ENCODE data around the gene TP63.

Gene TP63

DNA sequence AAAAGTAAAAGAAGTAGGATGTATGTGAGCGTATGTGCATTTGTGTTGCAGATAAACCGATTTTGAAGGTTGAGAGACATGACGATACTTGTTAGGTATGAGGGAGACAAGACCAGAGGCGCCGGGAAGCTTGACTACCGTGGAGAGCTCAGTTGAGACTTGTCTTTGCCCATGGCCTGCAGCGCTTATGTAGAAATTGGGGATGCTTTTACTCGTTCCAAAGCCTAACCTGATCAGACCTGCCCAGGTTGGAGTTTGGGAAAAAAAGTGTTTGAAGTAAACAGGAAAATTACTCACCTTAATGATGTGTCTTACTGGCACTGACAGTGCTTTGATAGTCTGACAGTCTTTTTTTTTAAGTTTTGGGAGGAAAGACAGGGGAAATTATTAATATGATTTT, 202.8 kb downstream of the TP63 start:
- H3K36me3 Mint-ChIP-seq (ENCODE audit: low read depth), result no peaks in the 10 kb centered on the region
- H3K27me3 Mint-ChIP-seq, result peaks cover 6% of the 10 kb centered on the region
- DNase-seq, result no peak
- no peak overlapping the region for H3K4me3 Mint-ChIP-seq
- H3K9me3 Mint-ChIP-seq, result no peaks in the 10 kb centered on the region
- peaks cover 2% of the 10 kb centered on the region for H3K4me1 Mint-ChIP-seq (ENCODE audit: low read depth)
- H3K27ac Mint-ChIP-seq, result no peak overlapping the region

DNA sequence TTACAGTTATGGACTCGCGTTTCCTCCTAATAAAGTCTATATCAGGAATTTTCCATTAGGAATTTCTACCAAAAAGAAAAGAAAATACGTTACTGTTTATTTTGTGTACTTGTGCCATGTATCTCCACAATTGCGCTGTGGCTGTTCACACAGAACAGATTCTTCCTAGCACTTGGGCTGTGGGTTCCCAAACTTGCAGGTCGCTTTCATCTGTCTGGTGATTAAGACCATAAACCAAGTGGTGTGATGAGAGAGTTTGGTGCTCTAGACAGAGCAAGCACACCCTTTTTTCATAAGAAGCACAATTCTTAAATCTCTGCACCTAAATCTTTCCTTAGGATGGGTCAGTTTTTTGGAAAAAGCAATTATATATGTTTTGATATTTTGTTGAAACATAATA, 203.3 kb downstream of the TP63 start:
- Mint-ChIP-seq H3K27me3 (peaks cover 8% of the 10 kb centered on the region), H3K27ac (no peak overlapping the region), H3K36me3 (ENCODE audit: low read depth) (no peaks in the 10 kb centered on the region), H3K4me1 (ENCODE audit: low read depth) (peaks cover 2% of the 10 kb centered on the region), H3K9me3 (no peaks in the 10 kb centered on the region), H3K4me3 (no peak overlapping the region)
- DNase-seq, result no peak

DNA sequence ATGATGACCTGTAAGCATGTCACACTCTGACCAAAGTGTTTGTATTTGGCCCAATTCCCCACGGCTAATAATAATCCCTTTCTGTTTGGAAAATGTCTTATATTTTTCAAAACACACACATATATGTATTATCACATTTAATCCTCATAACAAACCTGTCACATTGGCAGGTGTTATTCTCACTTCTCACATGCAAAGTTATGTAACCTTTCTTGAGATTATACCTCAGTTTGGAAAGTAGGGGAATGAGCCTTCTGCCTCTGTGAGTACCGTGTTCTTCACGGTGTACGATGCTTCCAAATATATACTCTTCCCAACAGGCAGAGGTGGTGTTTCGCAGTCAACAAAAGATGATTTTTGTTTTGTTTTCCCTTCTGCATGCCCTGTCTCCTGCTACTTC, 205.6 kb downstream of the TP63 start:
- H3K36me3 Mint-ChIP-seq (ENCODE audit: low read depth), result no peaks in the 10 kb centered on the region
- H3K27me3 Mint-ChIP-seq, result peaks cover 14% of the 10 kb centered on the region
- no peak overlapping the region for H3K4me3 Mint-ChIP-seq
- DNase-seq, result no peak
- peaks cover 16% of the 10 kb centered on the region for H3K4me1 Mint-ChIP-seq (ENCODE audit: low read depth)
- H3K9me3 Mint-ChIP-seq, result no peaks in the 10 kb centered on the region
- H3K27ac Mint-ChIP-seq, result no peak overlapping the region

DNA sequence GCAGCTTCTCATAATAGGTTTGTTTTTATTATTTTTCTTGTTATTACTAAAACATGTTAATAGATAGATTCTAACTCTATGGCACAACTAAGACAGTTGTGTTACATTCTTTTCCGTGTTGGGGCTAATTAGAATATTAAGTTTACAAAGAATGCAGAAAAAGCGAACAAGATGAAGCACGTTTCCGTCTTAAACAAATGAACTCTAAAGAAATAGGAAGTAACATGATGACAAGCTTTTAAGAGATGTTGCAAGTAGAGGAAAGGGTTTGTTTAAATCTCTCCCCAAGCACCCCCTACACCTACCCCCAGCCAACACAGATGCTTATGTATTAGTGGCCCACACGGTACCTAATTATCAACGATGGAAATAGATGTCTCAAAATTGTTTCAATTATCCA, 207.1 kb downstream of the TP63 start:
- no peak for DNase-seq
- Mint-ChIP-seq H3K36me3 (ENCODE audit: low read depth) (no peaks in the 10 kb centered on the region), H3K4me1 (ENCODE audit: low read depth) (peaks cover 25% of the 10 kb centered on the region), H3K4me3 (no peak overlapping the region), H3K27me3 (peaks cover 19% of the 10 kb centered on the region), H3K9me3 (no peaks in the 10 kb centered on the region), H3K27ac (no peak overlapping the region)

DNA sequence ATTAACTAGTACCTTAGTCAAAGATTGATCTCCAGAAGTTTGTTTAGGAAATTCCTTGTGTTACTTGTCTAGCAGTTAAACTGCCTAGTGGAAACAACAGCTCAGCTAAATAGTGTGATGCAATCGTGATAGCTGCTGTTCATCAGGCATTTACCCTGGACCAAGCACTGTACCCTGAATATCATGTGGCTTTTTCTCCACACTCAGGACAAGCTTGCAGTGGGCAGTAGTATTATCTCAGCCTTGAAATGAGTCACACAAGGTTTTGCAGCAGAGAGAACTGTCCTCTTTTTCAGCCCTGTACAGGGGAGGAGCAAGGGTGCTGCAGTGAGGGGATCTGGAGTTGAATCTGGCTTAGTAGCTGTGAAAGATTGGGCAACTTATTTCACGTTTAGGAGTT, 208.4 kb downstream of the TP63 start:
- Mint-ChIP-seq H3K4me3 (no peak overlapping the region), H3K36me3 (ENCODE audit: low read depth) (no peaks in the 10 kb centered on the region), H3K27ac (no peak overlapping the region), H3K9me3 (no peaks in the 10 kb centered on the region), H3K27me3 (peaks cover 19% of the 10 kb centered on the region), H3K4me1 (ENCODE audit: low read depth) (peaks cover 25% of the 10 kb centered on the region)
- DNase-seq, result no peak

DNA sequence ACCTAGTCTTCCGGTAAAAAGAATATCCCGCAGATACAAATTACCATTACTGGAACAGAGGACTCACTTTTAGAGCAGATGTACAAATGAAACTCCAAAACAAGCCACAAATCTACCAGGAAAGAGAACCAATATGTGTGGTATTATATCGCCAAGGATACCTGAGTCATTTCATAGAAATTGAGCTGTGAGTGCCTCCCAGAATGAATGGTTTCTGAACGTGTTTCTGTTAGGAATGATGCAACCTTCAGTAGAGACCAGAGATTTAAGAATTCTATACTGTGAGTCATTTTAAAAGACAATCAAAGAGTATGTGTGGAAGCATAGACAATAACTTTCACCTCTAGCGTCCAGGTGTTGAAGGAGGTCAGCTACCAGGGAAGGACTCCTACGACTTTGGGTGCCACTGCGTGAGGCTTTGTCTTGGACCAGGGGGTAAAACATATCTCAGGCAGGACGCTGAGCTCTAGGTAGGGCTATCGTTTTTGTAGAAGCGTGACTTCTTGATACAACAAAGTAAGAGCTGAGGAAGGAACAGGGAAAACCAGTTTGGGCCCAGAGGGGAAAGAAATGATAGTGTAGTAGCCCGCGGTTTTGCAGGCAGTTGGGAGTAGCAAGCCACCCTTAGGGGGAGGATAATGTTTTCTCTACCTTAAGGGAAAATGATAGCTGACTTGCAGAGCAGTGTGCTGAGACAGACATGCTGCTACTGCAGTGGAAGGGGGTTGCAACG, 210.4 kb downstream of the TP63 start:
- peaks cover 25% of the 10 kb centered on the region for H3K4me1 Mint-ChIP-seq (ENCODE audit: low read depth)
- DNase-seq, result no peak
- peak overlapping the region; percentile 81 for H3K27ac Mint-ChIP-seq
- no peak overlapping the region for H3K4me3 Mint-ChIP-seq
- peaks cover 17% of the 10 kb centered on the region for H3K27me3 Mint-ChIP-seq
- no peaks in the 10 kb centered on the region for H3K36me3 Mint-ChIP-seq (ENCODE audit: low read depth)
- no peaks in the 10 kb centered on the region for H3K9me3 Mint-ChIP-seq

DNA sequence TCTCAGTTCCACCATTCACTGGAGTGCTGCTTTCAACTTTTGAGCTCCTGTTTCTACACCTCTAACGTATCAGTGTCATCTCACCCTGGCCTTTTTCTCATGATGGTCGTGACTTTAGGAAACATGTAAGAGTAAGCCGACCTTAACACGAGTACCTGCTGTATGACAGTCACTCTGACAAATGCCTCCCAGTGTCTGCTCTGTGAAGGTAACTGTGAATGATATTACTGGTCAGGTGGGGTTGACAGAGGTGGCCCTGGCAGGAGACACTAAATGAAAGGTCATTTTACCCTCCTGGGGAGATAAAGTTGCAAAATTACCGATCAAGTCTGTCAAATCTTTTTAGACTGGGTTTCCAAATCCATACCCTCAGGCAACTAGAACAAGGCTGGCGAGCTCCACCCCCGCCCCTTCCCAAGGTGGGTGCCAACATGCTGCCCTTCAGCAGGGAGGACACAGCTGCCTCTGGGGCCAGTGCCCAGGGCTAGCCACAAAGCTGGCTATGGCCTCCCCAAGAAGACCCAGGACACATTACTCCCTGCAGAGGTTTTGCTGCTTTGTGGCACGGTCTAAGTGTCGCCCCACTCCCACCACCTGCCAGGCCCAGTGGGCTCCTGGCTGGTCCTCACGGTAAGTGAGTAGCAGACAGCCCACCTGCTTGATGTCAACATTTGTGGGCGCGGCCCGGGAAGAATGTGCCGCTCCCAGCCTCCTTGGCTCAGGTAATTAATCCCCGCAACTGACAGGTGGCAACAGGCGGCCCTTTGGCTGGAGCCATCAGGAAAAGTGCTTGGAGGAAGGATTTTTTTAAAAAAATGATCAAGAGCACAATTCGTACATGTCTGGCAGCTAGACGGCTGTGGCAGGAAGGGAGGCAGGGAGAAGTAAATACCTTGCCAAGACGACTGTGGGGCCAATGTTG, 211.8 kb downstream of the TP63 start:
- Mint-ChIP-seq H3K9me3 (no peaks in the 10 kb centered on the region), H3K27me3 (peaks cover 13% of the 10 kb centered on the region), H3K4me1 (ENCODE audit: low read depth) (peaks cover 23% of the 10 kb centered on the region), H3K36me3 (ENCODE audit: low read depth) (no peaks in the 10 kb centered on the region), H3K27ac (no peak overlapping the region), H3K4me3 (no peak overlapping the region)
- no peak for DNase-seq

DNA sequence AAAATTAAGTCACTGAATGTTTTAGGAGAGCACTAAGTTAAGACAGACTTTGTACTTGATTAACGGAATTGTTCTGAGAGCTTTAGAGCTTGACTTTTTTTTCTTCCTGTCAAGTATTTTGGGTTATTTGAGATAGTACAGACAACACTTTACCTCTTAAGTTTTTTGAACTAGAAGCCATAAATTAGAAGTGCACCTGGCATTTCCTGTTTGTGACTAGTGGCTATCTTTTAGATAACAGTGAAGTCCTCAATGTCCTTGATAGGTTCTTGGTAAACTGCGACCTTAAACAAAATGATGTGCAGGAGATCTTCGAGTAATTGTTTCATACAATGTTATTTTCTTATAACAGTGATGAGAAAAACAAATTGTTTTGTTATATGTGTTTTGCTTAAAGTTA, 213.9 kb downstream of the TP63 start:
- Mint-ChIP-seq H3K9me3 (no peaks in the 10 kb centered on the region), H3K36me3 (ENCODE audit: low read depth) (no peaks in the 10 kb centered on the region), H3K27me3 (peaks cover 16% of the 10 kb centered on the region), H3K27ac (no peak overlapping the region), H3K4me3 (no peak overlapping the region), H3K4me1 (ENCODE audit: low read depth) (peaks cover 18% of the 10 kb centered on the region)
- no peak for DNase-seq

DNA sequence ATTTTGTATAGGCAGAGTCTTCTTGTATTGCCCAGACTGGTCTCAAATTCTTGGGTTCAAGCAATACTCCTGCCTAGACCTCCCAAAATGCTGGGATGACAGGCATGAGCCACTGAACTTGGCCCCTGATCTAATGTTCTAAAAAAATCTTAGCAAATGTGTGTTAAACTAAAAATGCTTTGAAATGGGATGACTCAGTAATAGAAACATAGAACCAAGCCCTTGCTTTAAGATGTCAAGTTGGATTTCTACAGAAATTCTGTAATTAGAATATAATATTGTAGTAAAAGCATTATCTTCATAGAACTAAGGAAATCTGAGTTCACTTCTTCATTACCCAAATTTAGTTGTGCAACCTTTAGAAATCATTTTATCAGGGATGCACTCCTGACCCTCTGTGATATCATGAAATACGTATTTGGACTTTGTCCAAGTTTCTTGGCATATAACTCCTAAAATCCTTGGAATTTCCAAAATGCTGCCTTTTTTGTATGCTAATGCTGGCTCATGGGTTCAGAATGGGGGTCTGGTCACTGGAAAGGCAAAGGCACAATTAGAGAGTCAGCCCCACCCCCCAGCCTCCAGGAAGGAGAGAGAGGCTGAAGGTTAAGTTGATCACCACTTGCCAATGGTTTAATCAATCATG, 217.3 kb downstream of the TP63 start:
- no peak for DNase-seq
- Mint-ChIP-seq H3K27ac (no peak overlapping the region), H3K9me3 (no peaks in the 10 kb centered on the region), H3K36me3 (ENCODE audit: low read depth) (no peaks in the 10 kb centered on the region), H3K4me1 (ENCODE audit: low read depth) (no peaks in the 10 kb centered on the region), H3K4me3 (no peak overlapping the region), H3K27me3 (peaks cover 10% of the 10 kb centered on the region)

DNA sequence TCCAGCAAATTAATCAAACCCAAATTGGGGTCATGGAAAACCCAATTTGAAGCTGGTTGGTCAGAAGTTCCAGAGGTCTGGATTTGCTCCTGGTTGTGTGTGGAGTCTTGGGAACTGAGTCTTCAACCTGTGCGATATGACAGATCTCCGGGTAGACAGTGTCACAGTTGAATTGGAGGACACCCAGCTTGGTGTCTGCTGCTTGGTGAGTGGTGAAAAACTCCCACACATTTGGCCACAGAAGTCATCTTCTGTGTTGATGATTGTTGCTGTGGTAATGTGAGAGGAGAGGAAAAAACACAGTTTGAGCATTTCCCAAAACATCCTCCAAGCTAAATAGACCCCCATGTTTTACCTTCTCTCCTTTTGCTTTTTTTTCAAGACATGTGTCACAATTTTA, 218.1 kb downstream of the TP63 start:
- no peak for DNase-seq
- no peak overlapping the region for H3K4me3 Mint-ChIP-seq
- H3K4me1 Mint-ChIP-seq (ENCODE audit: low read depth), result no peaks in the 10 kb centered on the region
- H3K27me3 Mint-ChIP-seq, result peaks cover 10% of the 10 kb centered on the region
- H3K36me3 Mint-ChIP-seq (ENCODE audit: low read depth), result no peaks in the 10 kb centered on the region
- H3K27ac Mint-ChIP-seq, result no peak overlapping the region
- no peaks in the 10 kb centered on the region for H3K9me3 Mint-ChIP-seq

DNA sequence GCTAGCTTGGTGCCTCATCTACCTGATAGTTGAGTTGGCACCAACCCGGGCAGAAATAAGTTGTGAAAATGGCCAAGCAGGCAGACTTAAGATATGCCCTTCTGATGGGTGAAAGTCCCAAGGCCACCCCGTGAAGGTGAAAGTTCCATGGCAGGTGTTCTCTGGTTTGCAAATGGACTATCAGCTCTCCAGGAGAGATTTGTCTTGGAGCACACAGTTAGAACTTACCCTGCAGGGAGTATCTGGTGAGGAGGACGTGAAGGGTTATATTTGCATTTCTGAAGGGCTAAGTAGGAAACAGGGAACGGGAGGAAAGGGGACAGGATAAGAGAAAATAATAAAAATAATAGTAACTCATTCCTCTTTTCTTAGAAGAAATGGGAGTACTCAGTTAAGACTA, 220.5 kb downstream of the TP63 start:
- DNase-seq, result no peak
- no peaks in the 10 kb centered on the region for H3K9me3 Mint-ChIP-seq
- no peak overlapping the region for H3K4me3 Mint-ChIP-seq
- H3K36me3 Mint-ChIP-seq (ENCODE audit: low read depth), result no peaks in the 10 kb centered on the region
- H3K4me1 Mint-ChIP-seq (ENCODE audit: low read depth), result no peaks in the 10 kb centered on the region
- H3K27ac Mint-ChIP-seq, result no peak overlapping the region
- H3K27me3 Mint-ChIP-seq, result peaks cover 10% of the 10 kb centered on the region

DNA sequence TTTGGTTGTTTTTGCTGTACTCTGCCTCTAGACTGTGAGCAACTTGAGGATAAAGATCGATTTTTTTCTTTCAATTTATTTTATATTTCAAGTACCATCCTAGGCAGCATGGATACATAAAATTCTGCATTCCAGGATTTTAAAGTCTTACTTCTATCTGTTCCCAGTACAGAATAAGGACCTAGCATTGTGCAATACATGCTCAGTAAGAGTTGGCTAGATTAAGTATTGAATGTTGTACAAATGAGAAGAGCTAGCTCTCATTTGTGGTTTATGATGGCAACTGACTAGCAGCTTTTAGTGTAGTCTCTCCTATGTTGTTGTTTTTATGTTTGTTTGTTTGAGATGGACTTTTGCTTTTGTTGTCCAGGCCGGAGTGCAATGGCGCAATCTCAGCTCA, 222.7 kb downstream of the TP63 start:
- DNase-seq, result no peak
- no peaks in the 10 kb centered on the region for H3K4me1 Mint-ChIP-seq (ENCODE audit: low read depth)
- H3K4me3 Mint-ChIP-seq, result no peak overlapping the region
- no peak overlapping the region for H3K27ac Mint-ChIP-seq
- peaks cover 7% of the 10 kb centered on the region for H3K27me3 Mint-ChIP-seq
- no peaks in the 10 kb centered on the region for H3K36me3 Mint-ChIP-seq (ENCODE audit: low read depth)
- H3K9me3 Mint-ChIP-seq, result no peaks in the 10 kb centered on the region

DNA sequence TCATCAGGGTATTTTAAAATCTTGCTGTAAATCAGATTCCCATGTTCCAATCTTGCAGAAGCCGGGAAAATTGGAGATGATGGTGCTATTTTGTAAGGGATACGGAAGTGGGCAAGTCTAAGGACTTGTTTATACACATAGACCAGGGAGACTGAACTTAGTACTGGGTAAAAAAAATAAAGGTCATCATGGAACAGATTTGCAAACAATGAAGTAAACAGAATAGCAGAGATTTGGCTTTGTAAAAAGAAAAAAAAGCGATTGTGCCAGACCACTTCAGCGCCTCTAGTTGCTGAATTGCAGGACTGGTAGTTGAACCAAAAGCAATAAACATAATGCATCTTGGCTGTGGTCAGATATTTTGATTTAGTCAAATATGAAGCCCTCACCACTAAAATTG, 229.1 kb downstream of the TP63 start:
- DNase-seq, result no peak
- H3K4me3 Mint-ChIP-seq, result no peak overlapping the region

DNA sequence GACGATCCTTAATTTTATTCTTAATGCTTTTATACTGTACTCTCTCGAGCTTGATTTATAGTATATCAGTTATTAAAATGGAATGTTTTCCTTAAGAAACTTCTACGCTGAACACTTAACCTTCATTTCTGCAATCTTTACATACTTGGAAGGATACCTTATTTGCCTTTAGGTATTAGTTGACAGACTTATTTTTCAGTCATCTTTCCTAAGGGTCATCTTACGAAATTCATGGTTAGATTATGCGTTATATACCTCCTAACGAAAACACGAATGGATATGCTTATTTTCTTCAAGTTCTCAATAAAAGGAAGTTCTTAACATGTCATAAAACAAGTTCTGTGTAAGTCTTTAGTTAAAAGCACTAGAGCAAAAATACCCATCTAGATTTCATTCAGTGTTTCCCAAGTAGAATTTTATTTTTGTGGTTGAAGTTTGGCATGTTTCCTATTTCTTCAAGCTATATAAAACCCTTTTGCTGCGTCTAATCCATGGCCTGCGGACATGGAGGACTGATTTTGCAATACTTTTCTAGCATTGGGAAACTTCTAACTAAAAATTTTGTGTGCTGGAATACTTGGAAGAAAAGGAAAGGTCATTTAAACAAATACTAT, 231.3 kb downstream of the TP63 start:
- no peak for DNase-seq
- H3K36me3 Mint-ChIP-seq (ENCODE audit: low read depth), result no peaks in the 10 kb centered on the region
- H3K27me3 Mint-ChIP-seq, result peaks cover 7% of the 10 kb centered on the region
- no peak overlapping the region for H3K27ac Mint-ChIP-seq
- H3K4me1 Mint-ChIP-seq (ENCODE audit: low read depth), result no peaks in the 10 kb centered on the region
- H3K4me3 Mint-ChIP-seq, result no peak overlapping the region
- no peaks in the 10 kb centered on the region for H3K9me3 Mint-ChIP-seq

More for the DNA sequence above, 229.1 kb downstream of the TP63 start:
- H3K4me1 Mint-ChIP-seq (ENCODE audit: low read depth), result no peaks in the 10 kb centered on the region
- H3K27me3 Mint-ChIP-seq, result peaks cover 3% of the 10 kb centered on the region
- no peaks in the 10 kb centered on the region for H3K36me3 Mint-ChIP-seq (ENCODE audit: low read depth)
- H3K27ac Mint-ChIP-seq, result no peak overlapping the region
- no peaks in the 10 kb centered on the region for H3K9me3 Mint-ChIP-seq
